Measurements from ENCODE around the gene ZNF492. TPM values are rescaled to one million over a fixed set of nuclear protein-coding genes. Genes with fewer than 3 reads are reported as not detected.
"Not testable (repeated sequence)": the region's sequence is repeated elsewhere in the genome, so short reads cannot be mapped to it uniquely, and the experiment has no call there.

ZNF492 gene
- total RNA-seq, 1 donor from 2014 or later: 0.12 TPM

- ATAC-seq (no peak), DNase-seq (no peak)
- intact Hi-C loops (cut with micrococcal nuclease): no loop called here
Observed at GRCh38 chr19:22612316-22612715, 21.8 kb upstream of the ZNF492 start.

GRCh38 chr19:22616659-22617058, 17.5 kb upstream of the ZNF492 start:
- DNase-seq (no peak), ATAC-seq (no peak)
- intact Hi-C loops (cut with micrococcal nuclease): no loop called here

GRCh38 chr19:22617181-22617580, 16.9 kb upstream of the ZNF492 start:
- DNase-seq; intact Hi-C loops (cut with micrococcal nuclease); ATAC-seq: not testable (repeated sequence)

DNA sequence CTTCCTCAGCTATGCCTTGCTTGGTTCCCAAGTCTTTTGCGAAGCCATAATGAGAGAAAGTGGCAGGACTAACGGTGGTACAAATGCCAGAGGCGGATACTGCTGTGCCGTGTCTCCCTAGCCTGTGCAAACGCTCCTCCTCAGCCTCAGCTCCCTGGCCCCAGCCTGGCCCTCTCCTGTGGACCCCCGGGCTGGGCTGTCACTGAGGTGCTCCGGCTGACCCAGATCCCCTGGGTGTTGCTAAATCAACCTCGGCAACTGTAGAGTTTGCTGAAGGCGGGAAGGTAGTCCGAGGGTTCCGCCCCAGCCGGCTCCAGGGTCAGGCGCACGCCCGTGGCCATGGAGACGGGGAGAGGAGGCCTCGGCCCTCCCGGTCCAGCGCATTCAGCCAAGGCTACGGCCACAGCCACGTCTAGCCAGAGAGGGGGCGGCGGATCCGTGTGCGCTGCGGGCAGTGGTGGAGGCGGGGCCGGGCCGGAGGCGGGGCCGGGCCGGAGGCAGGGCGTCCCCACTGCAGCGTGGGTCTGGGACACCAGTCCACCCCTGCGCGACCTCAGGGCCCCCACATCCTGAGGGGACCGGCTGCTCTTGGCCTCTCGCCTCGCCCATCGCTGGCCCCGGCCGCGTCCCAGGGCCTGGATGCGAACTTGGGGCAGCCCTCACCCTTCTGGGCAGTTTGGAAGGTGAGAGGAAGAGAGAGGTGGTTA, 16.4 kb upstream of the ZNF492 start:
- ATAC-seq (peak; percentile 79), DNase-seq (peak; percentile 55)
- intact Hi-C loops (cut with micrococcal nuclease): no loop called here

GRCh38 chr19:22619371-22619770, 14.8 kb upstream of the ZNF492 start:
- intact Hi-C loops (cut with micrococcal nuclease): no loop called here
- no peak for DNase-seq

DNA sequence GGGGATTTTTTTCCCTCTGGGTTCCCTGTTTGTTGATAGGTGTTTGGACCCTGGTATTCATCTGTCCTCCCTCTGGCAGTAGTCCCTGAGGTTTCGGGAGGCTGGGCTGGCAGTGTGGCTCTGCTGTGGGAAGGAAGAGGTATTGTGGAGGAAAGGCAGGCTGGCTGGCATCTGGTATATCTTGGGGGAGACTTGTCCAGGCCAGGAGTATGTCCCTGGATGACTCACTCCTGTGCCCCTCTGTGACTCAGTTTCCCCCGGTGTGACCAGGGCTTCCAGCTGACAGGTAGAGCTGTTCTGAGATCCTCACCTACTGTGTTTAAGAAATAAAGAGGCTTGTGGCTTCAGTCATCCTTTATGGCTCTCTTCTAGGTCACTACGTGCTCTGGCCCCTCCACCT, 14.2 kb upstream of the ZNF492 start:
- intact Hi-C loops (cut with micrococcal nuclease): no loop called here
- ATAC-seq (no peak), DNase-seq (no peak)

More at GRCh38 chr19:22619371-22619770, 14.8 kb upstream of the ZNF492 start:
- peak; percentile 65 for ATAC-seq

DNA sequence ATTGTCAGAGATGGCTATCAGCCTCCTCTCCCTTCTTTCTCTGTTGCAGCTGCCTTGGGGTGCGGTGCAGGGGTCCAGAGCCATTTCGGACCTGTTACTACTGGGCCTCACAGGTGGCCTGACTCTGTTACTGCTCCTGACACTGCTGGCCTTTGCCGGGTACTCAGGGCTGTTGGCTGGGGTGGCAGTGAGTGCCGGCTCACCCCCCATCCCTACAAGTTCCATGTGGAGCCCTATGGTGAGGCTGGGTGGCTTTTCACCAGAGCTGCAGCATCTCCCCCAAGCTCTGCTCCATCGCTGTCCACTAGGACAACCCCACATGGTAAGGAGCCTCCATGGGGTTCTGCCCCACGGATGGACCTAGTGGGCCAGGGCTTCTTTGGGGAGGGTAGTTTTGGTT, 13.7 kb upstream of the ZNF492 start:
- ATAC-seq (no peak), DNase-seq (no peak)
- intact Hi-C loops (cut with micrococcal nuclease): no loop called here

- intact Hi-C loops (cut with micrococcal nuclease): no loop called here
- DNase-seq (no peak), ATAC-seq (no peak)
Observed at GRCh38 chr19:22620912-22621311, 13.2 kb upstream of the ZNF492 start.

DNA sequence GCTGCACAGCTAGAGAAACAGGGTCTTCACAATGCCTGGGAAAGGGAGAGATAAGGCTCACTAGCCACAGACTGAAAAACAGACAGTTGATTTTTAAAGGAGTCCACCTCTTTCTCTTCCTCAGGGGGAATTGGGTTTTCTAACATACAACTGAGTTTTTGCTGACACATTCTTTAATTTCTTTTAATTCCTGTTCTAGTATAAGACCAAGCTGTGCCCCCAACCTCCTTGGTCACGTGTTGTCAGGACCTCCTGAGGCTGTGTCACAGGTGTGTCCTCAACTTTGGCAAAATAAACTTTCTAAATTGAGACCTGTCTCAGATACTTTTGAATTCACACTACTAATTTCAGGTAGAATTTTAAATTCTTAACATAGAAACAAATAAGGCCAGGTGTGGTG, 12.1 kb upstream of the ZNF492 start:
- intact Hi-C loops (cut with micrococcal nuclease): no loop called here
- no peak for DNase-seq
- ATAC-seq: no peak

GRCh38 chr19:22622901-22623840, 11.0 kb upstream of the ZNF492 start:
- DNase-seq (peak; percentile 64), ATAC-seq (peak; percentile 85)
- intact Hi-C loops (cut with micrococcal nuclease): no loop called here

GRCh38 chr19:22623841-22624221, 10.3 kb upstream of the ZNF492 start:
- intact Hi-C loops (cut with micrococcal nuclease): no loop called here
- ATAC-seq: no peak
- no peak for DNase-seq

GRCh38 chr19:22625266-22626035, 8.7 kb upstream of the ZNF492 start:
- DNase-seq: no peak
- intact Hi-C loops (cut with micrococcal nuclease): no loop called here
- no peak for ATAC-seq

- DNase-seq: no peak
- ATAC-seq: no peak
- intact Hi-C loops (cut with micrococcal nuclease): no loop called here
Observed at GRCh38 chr19:22627526-22627925, 6.6 kb upstream of the ZNF492 start.

DNA sequence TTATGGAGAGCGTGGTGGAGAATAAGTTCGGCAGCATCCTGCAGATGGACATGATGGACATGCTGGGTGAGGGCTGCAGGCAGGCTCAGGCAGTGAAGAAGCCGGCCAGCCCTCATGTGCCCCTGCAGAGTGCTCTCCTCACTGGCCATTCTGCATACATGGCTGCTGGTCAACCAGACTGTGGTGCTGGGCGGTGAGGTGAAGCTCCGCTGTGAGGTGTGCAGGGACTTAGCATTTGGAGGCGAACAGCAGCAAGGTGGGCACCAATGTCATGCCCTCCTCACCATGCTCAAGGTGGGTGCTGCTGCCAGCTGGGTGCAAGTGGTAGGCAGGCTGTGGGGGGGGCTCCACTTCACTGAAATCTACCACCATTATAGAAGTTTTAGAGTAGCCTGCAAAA, 5.7 kb upstream of the ZNF492 start:
- ATAC-seq: no peak
- no peak for DNase-seq
- intact Hi-C loops (cut with micrococcal nuclease): no loop called here

DNA sequence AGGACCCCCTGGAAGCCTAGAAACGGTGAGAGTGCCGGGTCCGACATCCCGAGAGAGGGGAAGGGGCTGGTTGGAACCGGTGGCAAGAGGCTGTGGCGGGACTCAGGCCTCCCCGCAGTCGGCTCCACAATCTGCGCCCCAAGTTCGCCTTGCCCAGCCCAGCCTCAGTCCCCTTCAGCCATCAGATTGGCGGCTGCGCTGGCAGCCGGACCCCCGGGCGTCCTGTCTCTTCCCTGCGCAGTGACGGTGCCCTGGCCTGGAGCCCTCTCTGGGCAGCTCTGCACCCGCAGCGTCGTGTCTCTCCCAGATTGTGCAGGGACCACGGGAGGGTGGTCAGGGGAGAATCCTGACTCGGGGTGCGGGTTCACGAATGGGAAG, 315 bp downstream of the ZNF492 start:
- DNase-seq: no peak
- intact Hi-C loops (cut with micrococcal nuclease): no loop called here
- no peak for ATAC-seq

DNA sequence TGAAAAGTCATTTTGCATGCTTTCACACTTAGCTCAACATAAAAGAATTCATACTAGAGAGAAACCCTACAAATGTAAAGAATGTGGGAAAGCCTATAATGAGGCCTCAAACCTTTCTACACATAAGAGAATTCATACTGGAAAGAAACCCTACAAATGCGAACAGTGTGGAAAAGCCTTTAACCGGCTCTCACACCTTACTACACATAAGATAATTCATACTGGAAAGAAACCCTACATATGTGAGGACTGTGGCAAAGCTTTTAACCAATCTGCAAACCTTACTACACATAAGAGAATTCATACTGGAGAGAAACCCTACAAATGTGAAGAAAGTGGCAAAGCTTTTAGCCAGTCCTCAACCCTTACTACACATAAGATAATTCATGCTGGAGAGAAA, 51.4 kb downstream of the ZNF492 start:
- ATAC-seq; DNase-seq; intact Hi-C loops (cut with micrococcal nuclease): not testable (repeated sequence)

GRCh38 chr19:22702661-22703060, 68.5 kb downstream of the ZNF492 start:
- DNase-seq; intact Hi-C loops (cut with micrococcal nuclease); ATAC-seq: not testable (repeated sequence)

DNA sequence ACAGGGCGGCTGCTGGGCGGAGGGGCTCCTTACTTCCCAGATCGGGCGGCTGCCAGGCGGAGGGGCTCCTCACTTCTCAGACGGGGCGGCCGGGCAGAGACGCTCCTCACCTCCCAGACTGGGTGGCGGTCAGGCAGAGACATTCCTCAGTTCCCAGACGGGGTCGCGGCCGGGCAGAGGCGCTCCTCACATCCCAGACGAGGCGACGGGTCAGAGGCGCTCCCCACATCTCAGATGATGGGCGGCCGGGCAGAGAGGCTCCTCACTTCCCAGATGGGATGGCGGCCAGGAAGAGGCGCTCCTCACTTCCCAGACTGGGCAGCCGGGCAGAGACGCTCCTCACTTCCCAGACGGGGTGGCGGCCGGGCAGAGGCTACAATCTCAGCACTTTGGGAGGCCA, 69.0 kb downstream of the ZNF492 start:
- intact Hi-C loops (cut with micrococcal nuclease); ATAC-seq; DNase-seq: not testable (repeated sequence)

DNA sequence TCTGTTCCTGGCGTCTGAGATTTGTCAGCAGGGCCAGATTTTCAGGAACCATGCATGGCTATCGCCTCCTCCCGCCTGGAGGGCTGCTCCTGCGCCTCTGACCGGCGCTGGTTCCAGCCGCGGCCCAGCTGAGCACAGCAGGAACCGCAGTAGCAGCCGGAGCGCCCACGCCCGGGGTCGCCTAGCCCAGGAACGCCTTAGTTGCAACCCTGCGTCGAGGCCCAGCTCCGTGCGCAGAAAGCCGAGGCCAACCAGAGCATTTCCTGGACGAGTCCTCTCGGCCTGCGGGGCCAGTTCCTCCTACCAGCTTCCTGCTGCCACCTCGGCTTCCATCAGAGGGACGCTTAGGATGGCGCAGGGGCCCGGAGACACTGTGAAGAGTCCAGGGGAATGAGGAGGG, 74.9 kb downstream of the ZNF492 start:
- ATAC-seq: no peak
- intact Hi-C loops (cut with micrococcal nuclease): no loop called here

More for the DNA sequence above, 74.9 kb downstream of the ZNF492 start:
- DNase-seq: no peak

Data from left ventricle myocardium superior (tissue), 1 donor.